Adrenal gland (tissue), 12 donors: ENCODE data around the gene TPRG1L. TPM values are rescaled to one million over a fixed set of nuclear protein-coding genes. Genes with fewer than 3 reads are reported as not detected.

Experiments
- DNase-seq, 7 donors: peaks; one replicate each; pipeline ENCODE4 v3.0.0-alpha.2; 2019 to 2020
- H3K27ac ChIP-seq, 5 donors: fragments of 200-600 bp; sonication (generic) in 4 of 5; 1 replicate in 3 of 5; 2 replicates in 2 of 5; pipeline versions ENCODE4 v1.5.1 to v1.8.0; 2016 to 2020; ENCODE audit warnings: mild to moderate bottlenecking in 1 of 5
- H3K27me3 ChIP-seq: fragments of 200-600 bp; 2 replicates; pipeline ENCODE4 v1.8.0; 2021
- H3K36me3 ChIP-seq, 2 donors: fragments of 200-600 bp; replicated peaks in 1 of 2; 1 replicate in 1 of 2; 2 replicates in 1 of 2; pipeline versions ENCODE4 v1.5.1 to v1.8.0; 2018 to 2022
- H3K4me1 ChIP-seq, 2 donors: fragments of 200-600 bp; replicated peaks in 1 of 2; 1 replicate in 1 of 2; 2 replicates in 1 of 2; pipeline versions ENCODE4 v1.5.1 to v1.8.0; 2018 to 2021
- H3K4me3 ChIP-seq, 4 donors: fragments of 200-600 bp; sonication (generic) in 3 of 4; one replicate each; pipeline ENCODE4 v1.5.1; 2016 to 2018
- H3K9me3 ChIP-seq, 3 donors: fragments of 200-600 bp; sonication (generic) in 1 of 3; replicated peaks in 1 of 3; 1 replicate in 2 of 3; 2 replicates in 1 of 3; pipeline versions ENCODE4 v1.5.1 to v1.8.0; 2016 to 2021
- POLR2A ChIP-seq, 2 donors: fragments of 450-650 bp; IDR thresholded peaks; one replicate each; pipeline ENCODE4 v1.6.1; 2017; ENCODE audit warnings: antibody characterized with exemption in 2 of 2, mild to moderate bottlenecking in 2 of 2, moderate library complexity in 1 of 2
- WGBS, 4 donors: extraction: QIAGEN DNeasy Blood & Tissue Kit in 2 of 4; methylation state at CpG; one replicate each; pipeline versions ENCODE4 v1.1.5 to v1.1.7; 2013 to 2017; 5-methylcytosine and 5-hydroxymethylcytosine counted together
- intact Hi-C, 2 donors: fragments of 100-400 bp; cut with DNase I; formaldehyde crosslinking; loops; one replicate each; pipeline versions ENCODE4 v1.14.1 to v1.15.0; 2022 to 2023
- polyA plus RNA-seq, 3 donors: library from polyadenylated mRNA; stranded (reverse); fragments of 200-250 nt in 2 of 3; fragments of 350-450 nt in 1 of 3; fragmentation: Illumina TruSeq in 1 of 3; extraction: RNeasy Lipid Tissue Mini Kit (QIAGEN cat#74804) in 1 of 3; gene quantifications; one replicate each; pipeline ENCODE4 v1.2.3, GENCODE V29; 2013 to 2014
- total RNA-seq, 9 donors: library from RNA; depleted of rRNA in 4 of 9; stranded (reverse); fragments of >200 nt in 4 of 9; fragments of 120-200 nt in 1 of 9; fragmentation: NEBNext Ultra II Directional in 1 of 9; extraction: Animal tissue kit (Norgen Biotek cat#: 25700) in 1 of 9; gene quantifications; one replicate each; pipeline versions ENCODE4 v1.1.0 to v1.2.4, GENCODE V29; 2013 to 2023
- TF ChIP-seq, protein P1 (sequence below), 6 experiments: fragments of 450-650 bp in 4 of 6; fragments of 200-600 bp in 2 of 6; sonication (generic) in 1 of 6; IDR thresholded peaks; 1 replicate in 5 of 6; 2 replicates in 1 of 6; pipeline versions ENCODE4 v1.5.1 to v1.8.0; 2016 to 2021; ENCODE audit warnings: antibody characterized with exemption in 6 of 6, mild to moderate bottlenecking in 2 of 6, moderate library complexity in 1 of 6
- donor health status: healthy with polysubstance abuse.
- donor health status: Bipolar disorder and iron deficiency.
- donor health status: DM: yes; HTN: yes; CAD: no.
- donor health status: DM: no; HTN: no; CAD: no.
- donor health status: DM: no; HTN: no; CAD: no.
- donor health status: DM: yes; HTN: yes; CAD: no.

TPRG1L gene
- total and polyA plus RNA-seq, 12 donors, result 15.8 to 52.1 (median 41.4) TPM

- WGBS, 4 donors, result 83 to 91% (median 88%) methylated on average over 16 to 17 of the region's 17 CpGs
- no peaks in the 10 kb centered on the region for H3K9me3 ChIP-seq
Measured at GRCh38 chr1:3672971-3673361, 48.2 kb downstream of the TPRG1L start.

DNA sequence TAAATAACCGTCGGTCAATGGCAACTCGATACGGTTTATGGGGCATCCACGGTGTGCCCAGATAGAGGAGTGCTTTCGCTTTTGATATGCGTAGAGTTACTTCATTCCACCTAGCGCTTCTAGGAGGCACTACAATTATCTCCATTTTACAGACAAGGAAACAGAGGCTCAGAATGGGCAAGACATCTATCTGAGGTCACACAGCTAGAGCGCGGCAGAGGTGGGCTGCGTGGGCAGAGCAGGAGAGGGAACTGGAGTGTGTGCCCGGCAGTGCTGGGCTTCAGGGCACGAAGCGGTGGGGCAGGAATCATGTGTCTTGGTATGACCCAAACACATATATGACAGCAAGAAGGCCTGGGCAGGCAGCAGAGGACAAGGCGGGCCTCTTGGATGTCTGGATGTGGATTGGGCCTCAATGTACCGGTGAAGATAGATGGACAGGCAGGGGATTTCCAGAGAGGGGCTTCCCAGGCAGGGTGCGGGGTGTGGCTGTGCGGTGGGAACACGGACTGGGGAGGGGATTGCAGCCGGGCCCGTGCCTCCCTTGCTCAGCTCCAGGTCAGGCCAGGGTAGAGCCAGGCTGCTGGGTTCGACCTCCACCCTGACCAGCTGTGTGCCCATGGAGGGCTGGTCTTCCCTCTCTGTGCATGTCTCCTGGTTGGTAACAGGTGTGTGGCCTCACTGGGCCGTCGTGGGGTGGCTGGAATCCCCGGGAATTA lies 48.7 kb downstream of the TPRG1L start:
- no peak for DNase-seq
- Histone ChIP-seq H3K27me3 (peaks cover 4% of the 10 kb centered on the region), H3K4me3 (no peak overlapping the region), H3K27ac (no peak overlapping the region), H3K4me1 (peaks cover 0 to 7% of the 10 kb centered on the region in 2 donors), H3K36me3 (no peaks in the 10 kb centered on the region), H3K9me3 (no peaks in the 10 kb centered on the region)
- TF ChIP-seq, protein P1, sequence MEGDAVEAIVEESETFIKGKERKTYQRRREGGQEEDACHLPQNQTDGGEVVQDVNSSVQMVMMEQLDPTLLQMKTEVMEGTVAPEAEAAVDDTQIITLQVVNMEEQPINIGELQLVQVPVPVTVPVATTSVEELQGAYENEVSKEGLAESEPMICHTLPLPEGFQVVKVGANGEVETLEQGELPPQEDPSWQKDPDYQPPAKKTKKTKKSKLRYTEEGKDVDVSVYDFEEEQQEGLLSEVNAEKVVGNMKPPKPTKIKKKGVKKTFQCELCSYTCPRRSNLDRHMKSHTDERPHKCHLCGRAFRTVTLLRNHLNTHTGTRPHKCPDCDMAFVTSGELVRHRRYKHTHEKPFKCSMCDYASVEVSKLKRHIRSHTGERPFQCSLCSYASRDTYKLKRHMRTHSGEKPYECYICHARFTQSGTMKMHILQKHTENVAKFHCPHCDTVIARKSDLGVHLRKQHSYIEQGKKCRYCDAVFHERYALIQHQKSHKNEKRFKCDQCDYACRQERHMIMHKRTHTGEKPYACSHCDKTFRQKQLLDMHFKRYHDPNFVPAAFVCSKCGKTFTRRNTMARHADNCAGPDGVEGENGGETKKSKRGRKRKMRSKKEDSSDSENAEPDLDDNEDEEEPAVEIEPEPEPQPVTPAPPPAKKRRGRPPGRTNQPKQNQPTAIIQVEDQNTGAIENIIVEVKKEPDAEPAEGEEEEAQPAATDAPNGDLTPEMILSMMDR (IDR thresholded peaks at IDR 0.05), result no peak
- no peak for TF ChIP-seq POLR2A (IDR thresholded peaks at IDR 0.05)
- intact Hi-C loops, result no loop called here
- WGBS, 4 donors, result 88 to 94% (median 91%) methylated on average over 17 to 25 of the region's 25 CpGs

More at GRCh38 chr1:3672971-3673361, 48.2 kb downstream of the TPRG1L start:
- TF ChIP-seq, protein P1 (IDR thresholded peaks at IDR 0.05), result no peak
- no peak for TF ChIP-seq POLR2A (IDR thresholded peaks at IDR 0.05)
- H3K4me1 ChIP-seq, result peaks cover 0 to 7% of the 10 kb centered on the region in 2 donors
- no peak overlapping the region for H3K4me3 ChIP-seq
- intact Hi-C loops, result no loop called here
- no peak overlapping the region for H3K27ac ChIP-seq
- H3K36me3 ChIP-seq, result no peaks in the 10 kb centered on the region
- H3K27me3 ChIP-seq, result peaks cover 4% of the 10 kb centered on the region
- no peak for DNase-seq

DNA sequence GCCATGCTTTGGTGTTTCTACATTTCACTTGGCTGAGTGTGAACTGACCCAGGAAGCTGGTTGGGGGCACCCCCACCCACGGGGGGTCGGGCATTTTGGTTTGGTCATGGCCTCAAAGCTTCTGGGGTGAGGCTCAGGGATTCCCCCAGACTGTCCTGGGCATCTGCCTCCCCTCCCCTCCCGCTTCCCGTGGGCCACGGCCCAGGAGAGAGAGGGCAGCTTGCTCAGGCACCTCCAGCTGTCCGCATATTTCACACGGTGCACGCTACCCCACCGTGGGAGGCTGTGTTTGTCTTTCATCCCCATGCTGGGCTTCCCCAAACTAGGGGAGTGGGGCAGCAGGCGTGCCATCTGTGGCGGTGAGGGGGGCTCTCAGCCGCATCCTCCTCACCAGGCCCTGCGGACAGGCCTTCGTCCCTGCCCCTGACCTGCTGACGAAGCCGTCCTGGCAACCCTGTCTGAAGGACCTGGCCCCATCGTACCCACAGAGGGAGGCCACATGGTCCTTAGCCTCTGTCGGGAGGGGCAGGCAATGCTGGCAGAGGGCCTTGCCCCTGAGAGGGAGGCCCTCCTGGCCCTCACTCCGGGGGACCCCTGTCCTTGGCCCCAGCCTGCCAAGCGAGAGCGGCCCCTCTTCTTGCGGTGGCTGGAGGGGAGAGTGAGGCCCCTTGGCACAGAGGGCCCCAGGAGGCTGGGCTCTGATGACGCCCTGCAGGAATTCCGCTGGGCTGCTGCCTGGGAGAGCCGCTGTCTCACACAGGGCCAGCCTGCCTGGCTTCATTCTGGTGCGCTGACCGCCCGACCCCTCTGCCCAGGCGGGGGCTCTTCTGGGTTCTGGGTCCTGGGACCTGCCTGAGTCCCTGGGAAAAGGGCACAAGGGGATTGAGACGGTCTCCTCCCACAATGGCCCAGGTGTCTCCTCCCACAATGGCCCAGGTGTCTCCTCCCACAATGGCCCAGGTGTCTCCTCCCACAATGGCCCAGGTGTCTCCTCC lies 49.6 kb downstream of the TPRG1L start:
- Histone ChIP-seq H3K27ac (no peak overlapping the region), H3K9me3 (no peaks in the 10 kb centered on the region), H3K4me1 (no peaks in the 10 kb centered on the region), H3K36me3 (no peaks in the 10 kb centered on the region), H3K27me3 (peaks cover 4% of the 10 kb centered on the region), H3K4me3 (no peak overlapping the region)
- DNase-seq, result no peak
- TF ChIP-seq POLR2A (IDR thresholded peaks at IDR 0.05), result no peak
- TF ChIP-seq, protein P1 (IDR thresholded peaks at IDR 0.05), result no peak
- intact Hi-C loops, result no loop called here
- WGBS, 4 donors, result 65 to 77% (median 68%) methylated on average over 11 to 30 of the region's 30 CpGs

GRCh38 chr1:3675436-3675835 lies 50.6 kb downstream of the TPRG1L start:
- Histone ChIP-seq H3K36me3 (no peaks in the 10 kb centered on the region), H3K4me1 (no peaks in the 10 kb centered on the region), H3K27ac (no peak overlapping the region), H3K4me3 (no peak overlapping the region), H3K27me3 (peaks cover 4% of the 10 kb centered on the region), H3K9me3 (no peaks in the 10 kb centered on the region)
- DNase-seq, result no peak
- TF ChIP-seq, protein P1 (IDR thresholded peaks at IDR 0.05), result no peak
- no peak for TF ChIP-seq POLR2A (IDR thresholded peaks at IDR 0.05)
- WGBS, 4 donors, result 82 to 96% (median 87%) methylated on average over 3 to 11 of the region's 11 CpGs
- intact Hi-C loops, result no loop called here
